Left forelimb (tissue), 1 donor: ENCODE data around the gene PIGQ.

ENCODE experiments used
- DNase-seq: peaks from one replicate; pipeline ENCODE4 v3.0.0-alpha.2; 2018; ENCODE audit warnings: low spot score

Gene PIGQ

GRCh38 chr16:569445-570254 lies at the start of gene PIGQ:
Gene PIGQ (plus strand): TSS chr16:569968. CDS start chr16:574075, 4,107 bp downstream.
- peak; percentile 87 for DNase-seq

DNA sequence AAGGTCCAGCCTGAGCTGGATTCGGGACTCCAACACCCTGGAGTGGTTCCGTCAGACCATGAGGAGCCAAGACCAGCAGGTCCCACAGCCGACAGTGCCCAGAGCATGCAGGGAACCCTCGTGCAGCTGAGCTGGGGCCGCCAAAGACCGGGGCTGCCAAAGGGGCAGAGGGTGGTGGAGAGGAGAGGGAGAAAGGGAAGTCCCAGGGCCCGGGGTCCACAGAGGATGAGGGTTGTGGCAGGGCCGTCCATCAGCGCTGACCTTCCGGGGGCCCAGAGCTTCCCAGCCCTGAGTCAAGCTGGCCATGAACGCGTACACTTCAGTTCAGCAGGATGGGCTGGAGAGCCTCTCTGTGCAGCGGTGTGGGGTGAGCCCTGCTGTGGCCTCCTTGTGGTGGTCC lies 48.9 kb upstream of the PIGQ start:
- DNase-seq = no peak

DNA sequence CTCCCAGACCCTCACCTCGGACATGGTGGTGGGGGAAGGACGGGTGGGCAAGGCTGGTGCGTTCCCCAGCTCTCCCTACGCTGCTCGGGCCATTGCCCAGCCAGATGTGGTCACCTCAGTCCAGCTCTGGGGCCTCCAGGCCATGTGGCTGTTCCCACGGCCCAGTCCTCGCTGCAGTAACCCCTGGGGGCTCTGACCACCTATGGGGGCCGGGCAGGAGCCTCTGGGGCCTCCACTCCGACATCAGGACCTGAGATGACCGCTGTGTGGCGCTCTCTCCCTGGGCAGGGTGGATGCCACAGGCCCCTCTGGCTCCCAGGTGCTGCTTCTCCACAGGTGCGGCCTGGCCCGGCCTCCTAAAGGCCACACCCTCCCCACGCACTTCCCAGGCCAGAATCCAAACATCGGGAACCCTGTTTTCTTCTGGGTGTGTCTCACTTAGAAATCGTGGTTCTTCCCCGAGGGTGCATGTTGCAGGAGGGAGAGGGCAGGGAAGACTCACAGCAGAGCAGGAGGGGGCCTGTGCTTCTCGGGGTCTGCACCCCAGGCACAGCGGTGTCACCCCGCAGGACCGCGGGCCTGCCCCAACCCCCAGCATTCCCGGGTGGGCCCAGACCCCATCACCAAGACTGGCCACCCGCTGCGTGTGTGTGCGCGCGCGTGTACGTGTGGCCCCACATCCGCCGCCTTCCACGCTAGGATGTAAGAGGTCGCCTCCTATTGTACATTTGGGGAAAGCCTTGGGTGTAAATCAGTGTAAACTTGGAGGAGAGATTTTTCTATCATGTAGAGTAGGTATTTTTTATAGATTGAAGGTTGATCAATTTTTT lies 48.2 kb upstream of the PIGQ start:
- DNase-seq = no peak

- no peak for DNase-seq
Measured at GRCh38 chr16:522320-523096, 47.3 kb upstream of the PIGQ start.

DNA sequence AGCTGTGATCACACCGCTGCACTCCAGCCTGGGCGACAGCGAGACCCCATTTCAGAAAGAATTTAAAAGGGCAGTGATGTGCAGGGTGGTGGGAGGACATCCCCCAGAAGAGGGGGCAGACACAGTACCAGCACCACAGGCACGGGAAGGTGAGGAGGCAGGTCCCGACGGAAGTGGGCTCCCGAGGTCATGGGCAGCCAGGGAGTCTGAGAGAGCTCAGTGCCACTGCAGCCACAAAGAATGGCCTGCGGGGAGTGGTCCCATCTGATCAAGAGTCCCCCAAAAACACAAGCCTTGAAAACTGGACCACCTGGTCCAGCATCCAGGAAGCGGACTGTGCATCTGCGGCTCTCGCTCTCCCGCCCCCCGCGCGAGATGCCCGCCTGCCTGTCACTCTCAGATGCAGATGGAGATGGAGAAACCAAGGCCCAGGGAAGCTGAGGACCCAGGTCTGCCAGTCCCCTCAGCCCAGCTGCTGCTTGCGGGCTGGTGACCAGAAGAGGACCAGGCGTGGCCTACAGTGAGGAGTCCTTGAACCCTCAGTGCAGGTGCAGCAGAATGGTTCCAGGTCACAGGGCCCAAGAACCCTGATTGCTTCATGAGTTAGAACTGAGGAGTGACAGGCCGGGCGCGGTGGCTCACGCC lies 46.5 kb upstream of the PIGQ start:
- DNase-seq = no peak

DNA sequence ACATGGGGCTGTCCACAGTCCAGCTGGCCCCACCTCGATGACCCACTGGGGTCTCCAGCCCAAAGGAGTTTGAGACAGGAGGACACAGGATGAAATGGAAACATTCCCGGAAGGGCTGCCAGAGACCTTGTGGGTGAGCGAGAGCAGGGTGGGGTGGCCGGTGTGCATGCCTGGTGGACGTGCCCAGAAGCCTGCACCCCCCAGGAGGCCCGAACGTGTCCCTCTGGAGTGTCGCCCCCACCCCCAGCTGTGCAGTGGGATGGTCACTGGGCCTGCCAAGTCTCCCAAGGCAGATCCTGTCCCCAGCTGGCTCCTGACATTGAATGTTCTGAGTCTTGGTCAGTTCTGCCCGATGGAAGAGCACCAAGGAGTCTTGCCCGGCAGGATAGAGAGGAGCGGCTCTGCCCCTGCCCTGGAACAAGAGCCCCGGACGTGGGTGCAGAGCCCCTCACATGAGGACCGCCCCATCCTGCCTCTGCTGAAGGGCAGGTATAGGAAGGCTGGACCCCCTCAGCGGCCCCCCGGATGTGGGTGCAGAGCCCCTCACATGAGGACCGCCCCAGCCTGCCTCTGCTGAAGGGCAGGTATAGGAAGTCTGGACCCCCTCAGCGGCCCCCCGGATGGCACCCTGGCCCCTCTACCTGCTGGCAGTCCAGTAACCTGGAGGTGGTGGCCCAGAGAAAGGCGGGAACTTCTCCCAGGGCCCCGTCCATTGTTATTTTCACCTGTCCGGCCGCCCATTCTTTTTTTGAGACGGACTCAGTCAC lies 45.3 kb upstream of the PIGQ start:
- DNase-seq = no peak

DNA sequence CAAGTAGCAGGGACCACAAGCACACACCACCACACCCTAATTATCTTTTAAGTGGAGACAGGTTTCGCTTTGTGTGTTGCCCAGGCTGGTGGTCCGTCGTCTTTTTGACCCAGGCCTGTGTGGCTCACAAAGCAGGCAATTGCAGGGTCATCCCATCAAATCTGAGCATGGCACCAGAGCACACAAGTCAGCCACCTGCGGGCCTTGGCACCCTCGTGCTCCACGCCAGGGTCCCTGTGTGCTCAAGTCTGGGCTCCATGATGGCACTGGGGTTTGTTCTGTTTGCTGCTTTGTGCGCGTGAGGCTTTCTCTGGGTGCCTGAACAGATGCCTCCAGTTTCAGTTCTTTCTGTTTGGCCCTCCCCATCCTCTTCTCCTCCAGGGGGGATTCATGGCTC lies 44.6 kb upstream of the PIGQ start:
- no peak for DNase-seq

GRCh38 chr16:525520-526180 lies 44.1 kb upstream of the PIGQ start:
- no peak for DNase-seq

- DNase-seq = no peak
Measured at GRCh38 chr16:526181-527014, 43.4 kb upstream of the PIGQ start.

DNA sequence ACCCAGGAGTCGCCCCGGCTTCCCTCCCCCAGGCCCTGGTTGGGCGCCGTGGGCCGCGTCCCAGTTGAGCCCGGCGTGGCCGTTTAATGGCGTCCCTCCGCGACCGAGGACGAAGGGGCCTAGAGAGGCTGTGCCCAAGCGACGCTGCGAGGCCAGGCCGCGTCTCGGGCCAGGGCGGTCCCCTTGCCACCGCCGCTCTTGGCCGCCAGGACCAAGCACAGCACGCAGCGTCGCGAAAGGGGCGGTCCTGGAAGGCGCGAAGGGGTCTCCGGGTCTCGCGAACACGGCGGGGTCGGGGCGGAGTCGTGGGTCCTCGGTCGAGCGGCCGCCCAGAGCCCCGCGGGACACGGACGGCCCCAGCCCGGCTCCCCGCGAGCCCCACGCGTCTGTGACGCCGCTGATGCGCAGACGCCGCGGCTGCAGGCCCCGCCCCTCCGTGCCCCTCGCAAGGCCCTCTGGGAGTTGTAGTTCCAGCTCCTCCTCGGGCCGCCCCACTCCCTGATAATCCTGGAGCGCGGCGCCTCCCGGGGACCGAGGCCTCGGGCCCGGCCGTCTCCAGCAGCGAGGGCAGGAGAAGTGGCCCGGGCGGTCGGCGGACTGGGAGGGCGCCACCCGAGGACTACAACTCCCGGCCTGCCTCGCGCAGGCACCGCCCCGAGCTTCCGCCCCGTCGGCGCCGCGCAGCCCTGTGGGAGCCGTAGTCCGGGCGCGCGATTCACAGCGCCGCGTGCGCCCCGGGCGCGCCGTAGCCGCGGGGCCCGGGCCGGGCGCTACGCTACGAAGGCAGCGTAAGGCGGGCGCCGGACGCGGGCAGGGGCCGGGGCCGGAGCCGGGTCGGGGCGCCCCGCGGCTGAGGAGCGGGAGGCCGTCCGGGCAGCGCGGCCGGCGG lies 42.5 kb upstream of the PIGQ start, which contains the start of gene CAPN15:
Gene CAPN15 (plus strand): TSS at position 698 of the 889 bp plus-strand sequence. CDS start 19,127 bp downstream, outside the sequence.
- DNase-seq = peak; percentile 94

- DNase-seq = no peak
Measured at GRCh38 chr16:528111-529011, 41.4 kb upstream of the PIGQ start.

DNA sequence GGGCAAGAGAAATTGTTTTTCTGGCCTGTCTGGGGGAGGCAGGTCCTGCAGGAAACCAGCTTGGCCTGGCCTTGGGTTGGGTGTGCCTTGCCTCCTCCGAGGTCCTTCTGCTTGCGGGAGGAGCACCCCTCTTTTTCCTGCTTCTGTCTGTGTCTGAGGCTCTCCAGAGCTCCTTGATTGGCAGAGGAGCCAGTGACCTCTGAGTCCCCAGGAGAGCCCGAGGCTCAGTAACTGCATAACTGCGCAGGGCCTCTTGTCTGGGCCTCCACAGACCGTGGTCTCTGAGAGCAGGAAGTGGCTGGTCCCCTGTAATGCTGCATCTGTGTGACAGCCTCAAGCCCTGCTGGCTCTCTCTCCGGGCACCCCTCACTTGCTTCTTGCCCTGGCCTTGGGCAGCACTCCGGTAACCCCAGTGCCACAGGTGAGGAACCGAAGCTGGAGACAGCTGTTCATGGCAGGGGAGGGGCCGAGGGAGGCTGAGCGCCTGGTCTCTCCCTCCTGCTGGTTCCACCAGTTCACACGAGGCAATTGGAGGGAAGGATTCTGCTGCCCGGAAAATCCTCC lies 40.7 kb upstream of the PIGQ start:
- no peak for DNase-seq

DNA sequence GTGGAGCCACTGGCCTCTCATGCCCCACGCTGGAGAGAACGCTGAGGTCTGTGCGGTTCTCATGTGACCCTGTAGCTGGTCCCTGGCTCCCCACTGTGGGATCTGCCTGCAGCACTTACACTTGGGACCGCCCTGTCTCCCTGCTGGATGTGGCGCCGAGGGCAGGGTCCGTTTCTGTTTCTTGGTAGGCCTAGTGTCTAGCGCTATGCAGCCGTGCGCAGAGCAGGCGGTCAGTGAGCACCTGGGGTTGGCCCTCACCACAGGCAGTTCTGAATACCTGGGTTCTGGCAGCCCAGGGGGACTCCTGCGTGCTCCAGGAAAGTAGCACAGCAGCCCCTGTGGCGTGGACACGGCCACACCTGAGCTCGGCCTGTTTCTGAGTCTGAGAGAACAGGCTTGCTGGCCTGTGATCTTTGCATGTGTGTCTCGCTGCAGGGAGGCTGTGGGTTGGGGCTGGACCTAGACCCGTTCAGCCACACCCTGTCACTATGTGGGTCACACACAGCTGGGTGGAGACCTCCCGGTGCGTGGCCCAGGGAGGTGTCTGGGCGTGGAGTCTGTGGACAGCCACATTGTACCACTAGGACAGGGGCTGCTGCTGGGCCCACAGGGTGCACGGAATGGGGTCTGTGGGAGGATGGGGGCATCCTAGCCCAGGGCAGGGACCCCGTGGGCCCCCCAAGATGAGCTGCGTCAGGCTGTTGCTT lies 39.5 kb upstream of the PIGQ start:
- DNase-seq = no peak

GRCh38 chr16:531494-532125 lies 38.2 kb upstream of the PIGQ start:
- no peak for DNase-seq

GRCh38 chr16:533391-534123 lies 36.2 kb upstream of the PIGQ start:
- DNase-seq = no peak
